C4-2B (cell line): ENCODE measurements around the gene TMF1.

Source experiments
- ZFX ChIP-seq: fragments of 450-650 bp; IDR thresholded peaks from 2 replicates; pipeline ENCODE4 v1.6.1; 2017
- TF ChIP-seq, protein P1 (sequence below): fragments of 450-650 bp; conservative IDR thresholded peaks from 2 replicates; pipeline ENCODE4 v1.5.1; 2017; ENCODE audit warnings: mild to moderate bottlenecking

DNA sequence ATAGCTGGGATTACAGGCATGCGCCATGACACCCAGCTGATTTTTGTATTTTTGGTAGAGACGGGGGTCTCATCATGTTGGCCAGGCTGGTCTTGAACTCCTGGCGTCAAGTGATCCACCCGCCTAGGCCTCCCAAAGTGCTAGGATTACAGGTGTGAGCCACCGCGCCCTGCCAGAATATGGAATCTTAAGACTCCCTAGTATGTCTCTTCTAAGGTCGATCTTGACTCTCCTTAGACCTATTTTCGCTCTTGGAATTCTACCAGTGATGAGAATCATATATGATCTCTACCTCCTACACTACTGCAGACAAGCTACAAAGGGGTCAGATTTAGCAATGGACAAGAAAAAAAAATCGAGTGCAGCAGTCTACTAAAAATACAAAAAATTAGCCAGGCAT is 19.4 kb downstream of the TMF1 start:
- TF ChIP-seq, protein P1, sequence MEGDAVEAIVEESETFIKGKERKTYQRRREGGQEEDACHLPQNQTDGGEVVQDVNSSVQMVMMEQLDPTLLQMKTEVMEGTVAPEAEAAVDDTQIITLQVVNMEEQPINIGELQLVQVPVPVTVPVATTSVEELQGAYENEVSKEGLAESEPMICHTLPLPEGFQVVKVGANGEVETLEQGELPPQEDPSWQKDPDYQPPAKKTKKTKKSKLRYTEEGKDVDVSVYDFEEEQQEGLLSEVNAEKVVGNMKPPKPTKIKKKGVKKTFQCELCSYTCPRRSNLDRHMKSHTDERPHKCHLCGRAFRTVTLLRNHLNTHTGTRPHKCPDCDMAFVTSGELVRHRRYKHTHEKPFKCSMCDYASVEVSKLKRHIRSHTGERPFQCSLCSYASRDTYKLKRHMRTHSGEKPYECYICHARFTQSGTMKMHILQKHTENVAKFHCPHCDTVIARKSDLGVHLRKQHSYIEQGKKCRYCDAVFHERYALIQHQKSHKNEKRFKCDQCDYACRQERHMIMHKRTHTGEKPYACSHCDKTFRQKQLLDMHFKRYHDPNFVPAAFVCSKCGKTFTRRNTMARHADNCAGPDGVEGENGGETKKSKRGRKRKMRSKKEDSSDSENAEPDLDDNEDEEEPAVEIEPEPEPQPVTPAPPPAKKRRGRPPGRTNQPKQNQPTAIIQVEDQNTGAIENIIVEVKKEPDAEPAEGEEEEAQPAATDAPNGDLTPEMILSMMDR, result no peak
- TF ChIP-seq ZFX, result no peak
